ENCODE data around the gene AP1S2.
"Not testable (repeated sequence)": the region's sequence is repeated elsewhere in the genome, so short reads cannot be mapped to it uniquely, and the experiment has no call there.

Gene AP1S2

DNA sequence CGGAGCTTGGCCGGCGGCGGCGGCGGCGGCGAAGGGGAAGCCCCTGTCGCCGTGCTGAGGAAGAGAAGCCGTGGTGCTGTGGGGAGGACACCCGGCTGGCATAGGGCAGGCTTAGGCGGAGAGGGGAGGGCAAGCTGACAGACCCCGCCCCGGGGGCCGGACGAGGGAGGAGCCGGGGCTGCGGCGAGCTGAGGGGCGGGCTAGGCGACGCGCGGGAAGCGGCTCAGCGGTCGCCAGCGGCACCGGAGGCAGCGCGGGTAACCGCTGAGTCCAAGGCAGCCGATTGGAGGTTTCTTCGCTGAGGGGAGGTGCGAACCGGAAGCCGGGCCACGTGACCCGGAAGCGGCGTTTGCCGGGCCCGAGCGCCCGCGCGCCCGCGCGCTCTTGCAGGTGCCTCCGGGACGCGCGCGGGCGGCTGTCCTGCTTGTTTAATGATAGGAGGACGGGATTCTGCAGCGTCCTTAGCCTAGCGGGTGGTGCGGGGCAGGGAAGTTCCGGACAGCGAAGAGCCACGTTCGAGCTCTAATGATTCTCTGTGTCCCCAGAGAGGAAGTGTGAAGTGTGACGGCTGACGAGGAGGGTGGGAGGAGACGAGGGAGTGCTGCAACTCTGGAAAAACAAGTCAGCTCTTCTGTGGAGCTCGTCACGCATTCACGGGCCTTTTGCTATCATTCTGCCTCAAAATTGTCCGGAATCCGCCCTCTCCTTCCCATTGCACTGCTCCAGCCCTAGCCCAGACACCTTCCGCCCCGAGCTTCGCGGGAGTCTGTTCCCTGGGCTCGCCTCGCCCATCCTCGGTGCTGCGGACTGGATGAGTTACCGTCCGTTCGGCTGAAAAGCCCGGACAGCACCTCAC lies at the start of gene AP1S2:
TSS of gene AP1S2 (minus strand) at position 102 of the 856 bp plus-strand sequence. CDS start 2,289 bp downstream, outside the sequence.
- peak; percentile 77 to 98 for DNase-seq (ENCODE audit: low read depth in 1 of 2, low spot score in 1 of 2)

GRCh38 chrX:15903186-15903681 lies 48.6 kb upstream of the AP1S2 start:
- no peak for DNase-seq (ENCODE audit: low read depth in 1 of 2, low spot score in 1 of 2)

GRCh38 chrX:15895334-15895733 lies 40.7 kb upstream of the AP1S2 start:
- DNase-seq (ENCODE audit: low read depth in 1 of 2, low spot score in 1 of 2), result no peak

DNA sequence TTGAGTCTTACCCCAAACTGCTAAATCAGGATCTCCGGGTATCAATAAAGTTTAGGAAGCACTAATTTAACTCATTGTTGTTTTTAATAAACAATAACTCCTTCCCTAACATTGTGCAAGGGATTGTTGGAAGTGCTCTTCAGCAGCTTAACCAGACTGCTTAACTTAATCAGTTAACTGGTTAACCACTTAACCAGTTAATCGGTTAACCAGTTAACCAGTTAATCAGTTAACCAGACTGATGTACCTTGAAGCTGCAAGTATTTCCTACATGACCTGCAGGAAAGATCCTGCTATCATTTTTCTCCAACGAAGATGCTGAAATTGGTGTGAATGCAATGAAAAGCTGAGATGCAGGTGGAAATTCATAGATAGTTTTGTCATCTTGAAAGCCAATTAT lies 40.1 kb upstream of the AP1S2 start:
- DNase-seq (ENCODE audit: low read depth in 1 of 2, low spot score in 1 of 2), result no peak

DNA sequence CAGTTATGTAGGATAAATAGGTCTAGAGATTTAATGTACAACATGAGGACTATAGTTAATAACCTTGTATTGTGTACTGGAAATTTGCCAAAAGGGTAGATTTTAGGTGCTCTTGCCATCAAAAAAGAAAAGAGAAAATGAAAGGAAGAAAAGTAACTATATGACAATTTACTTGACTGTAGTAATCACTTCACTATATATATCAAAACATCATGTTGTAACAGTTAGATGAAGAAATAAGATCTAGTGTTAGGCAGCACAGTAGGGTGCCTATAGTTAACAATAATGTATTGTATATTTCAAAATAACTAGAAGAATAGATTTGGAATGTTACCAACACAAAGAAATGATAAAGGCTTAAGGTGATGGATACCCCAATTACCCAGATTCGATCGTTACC lies 35.9 kb upstream of the AP1S2 start:
- no peak for DNase-seq (ENCODE audit: low read depth in 1 of 2, low spot score in 1 of 2)

DNA sequence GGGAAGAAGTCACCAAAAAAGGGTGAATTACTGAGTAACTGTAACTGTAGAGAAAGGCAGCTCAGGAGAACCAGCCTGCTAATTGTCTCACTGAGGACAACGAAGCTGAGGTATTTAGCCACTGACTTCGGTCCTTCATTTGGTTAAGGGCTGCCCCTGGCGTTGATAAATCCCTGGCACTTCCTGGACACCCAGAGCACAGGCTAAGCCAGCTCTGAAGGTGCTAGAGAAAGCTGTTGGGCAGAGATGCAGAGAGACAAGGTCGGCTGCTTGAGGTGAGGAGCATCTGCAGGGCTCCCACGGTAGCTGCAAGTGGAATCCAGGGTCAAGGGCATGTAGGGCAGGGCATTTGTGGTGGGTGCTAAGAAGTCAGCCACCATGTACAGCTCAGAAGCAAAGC lies 33.4 kb upstream of the AP1S2 start:
- no peak for DNase-seq (ENCODE audit: low read depth in 1 of 2, low spot score in 1 of 2)

DNA sequence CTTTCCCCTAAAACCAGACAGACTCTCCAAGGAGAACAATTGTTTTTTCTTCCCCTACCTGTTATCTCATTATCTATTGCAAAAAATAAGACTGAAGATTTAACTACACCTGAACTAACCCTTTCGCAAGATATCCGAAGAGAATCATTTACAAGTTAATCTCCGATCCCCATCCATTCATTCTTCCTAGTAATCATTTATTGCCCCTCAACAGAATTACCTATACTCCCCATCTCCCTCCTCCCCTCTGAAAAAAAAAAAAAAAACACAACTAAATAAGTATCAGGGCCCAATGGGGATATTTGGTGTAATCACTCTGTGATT lies 28.9 kb upstream of the AP1S2 start:
- no peak for DNase-seq (ENCODE audit: low read depth in 1 of 2, low spot score in 1 of 2)

- DNase-seq (ENCODE audit: low read depth in 1 of 2, low spot score in 1 of 2), result no peak
Measured at GRCh38 chrX:15882704-15883539, 28.3 kb upstream of the AP1S2 start.

- no peak for DNase-seq (ENCODE audit: low read depth in 1 of 2, low spot score in 1 of 2)
Measured at GRCh38 chrX:15881381-15881897, 26.8 kb upstream of the AP1S2 start.

- DNase-seq (ENCODE audit: low read depth in 1 of 2, low spot score in 1 of 2), result not testable (repeated sequence)
Measured at GRCh38 chrX:15877914-15878313, 23.3 kb upstream of the AP1S2 start.

GRCh38 chrX:15877380-15877779 lies 22.8 kb upstream of the AP1S2 start:
- DNase-seq (ENCODE audit: low read depth in 1 of 2, low spot score in 1 of 2), result no peak

GRCh38 chrX:15874672-15875071 lies 20.1 kb upstream of the AP1S2 start:
- DNase-seq (ENCODE audit: low read depth in 1 of 2, low spot score in 1 of 2), result no peak

GRCh38 chrX:15873566-15873965 lies 19.0 kb upstream of the AP1S2 start:
- no peak for DNase-seq (ENCODE audit: low read depth in 1 of 2, low spot score in 1 of 2)

DNA sequence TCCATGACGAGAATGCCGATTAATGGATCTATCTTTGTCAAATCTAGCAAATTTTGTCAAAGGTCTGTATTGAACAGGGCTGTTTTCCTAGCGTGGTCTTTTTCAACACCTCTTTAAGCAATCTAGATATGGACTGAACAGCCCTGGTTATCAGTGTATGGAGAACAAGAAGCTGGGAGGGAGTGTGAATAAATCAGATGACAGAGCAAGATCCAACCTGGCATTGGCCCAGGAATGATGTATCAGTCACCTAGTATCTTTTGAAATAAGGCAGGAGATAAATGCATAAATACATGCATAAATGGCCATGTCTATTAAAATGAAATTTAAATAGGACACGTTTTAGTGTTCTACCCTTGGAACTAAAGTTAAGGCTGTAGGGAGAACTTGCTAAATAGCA lies 15.7 kb upstream of the AP1S2 start:
- no peak for DNase-seq (ENCODE audit: low read depth in 1 of 2, low spot score in 1 of 2)

DNA sequence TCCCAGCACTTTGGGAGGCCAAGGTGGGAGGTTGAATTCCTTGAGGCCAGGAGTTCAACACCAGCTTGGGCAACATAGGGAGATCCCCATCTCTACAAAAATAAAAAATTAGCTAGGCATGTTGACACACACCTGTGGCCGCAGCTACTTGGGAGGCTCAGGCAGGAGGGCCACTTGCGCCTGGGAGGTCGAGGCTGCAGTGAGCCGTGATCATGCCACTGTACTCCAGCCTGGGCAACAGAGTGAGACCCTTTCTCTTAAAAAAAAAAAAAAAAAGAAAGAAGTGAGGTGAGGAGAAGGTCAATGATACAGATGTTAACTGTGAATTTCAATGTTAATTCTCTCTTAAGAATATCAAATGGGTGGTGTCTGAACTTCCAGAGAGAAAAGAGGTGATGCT lies 15.1 kb upstream of the AP1S2 start:
- DNase-seq (ENCODE audit: low read depth in 1 of 2, low spot score in 1 of 2), result no peak

DNA sequence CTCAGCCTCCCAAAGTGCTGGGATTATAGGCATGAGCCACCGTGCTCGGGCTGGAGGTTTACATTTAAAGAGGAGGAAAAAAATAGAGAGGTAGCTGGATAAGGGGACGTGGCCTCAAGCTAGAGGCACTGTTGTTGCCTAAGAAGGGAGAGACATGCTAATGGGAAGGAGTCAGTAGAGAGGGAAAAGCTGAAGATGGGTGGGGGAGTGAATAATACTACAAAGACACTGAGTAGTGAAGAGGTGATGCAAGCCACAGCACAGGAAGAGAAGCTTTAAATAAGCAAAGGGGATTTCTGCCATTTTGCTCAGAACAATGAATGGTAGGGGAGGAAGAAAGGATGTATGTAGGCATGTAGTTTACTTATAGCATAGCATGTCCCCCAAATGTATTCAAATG lies 11.5 kb upstream of the AP1S2 start:
- no peak for DNase-seq (ENCODE audit: low read depth in 1 of 2, low spot score in 1 of 2)

- no peak for DNase-seq (ENCODE audit: low read depth in 1 of 2, low spot score in 1 of 2)
Measured at GRCh38 chrX:15864629-15865028, 10.0 kb upstream of the AP1S2 start.

GRCh38 chrX:15864023-15864422 lies 9.4 kb upstream of the AP1S2 start:
- no peak for DNase-seq (ENCODE audit: low read depth in 1 of 2, low spot score in 1 of 2)

- DNase-seq (ENCODE audit: low read depth in 1 of 2, low spot score in 1 of 2), result no peak
Measured at GRCh38 chrX:15860921-15861320, 6.3 kb upstream of the AP1S2 start.

- DNase-seq (ENCODE audit: low read depth in 1 of 2, low spot score in 1 of 2), result no peak
Measured at GRCh38 chrX:15858051-15858450, 3.4 kb upstream of the AP1S2 start.

DNA sequence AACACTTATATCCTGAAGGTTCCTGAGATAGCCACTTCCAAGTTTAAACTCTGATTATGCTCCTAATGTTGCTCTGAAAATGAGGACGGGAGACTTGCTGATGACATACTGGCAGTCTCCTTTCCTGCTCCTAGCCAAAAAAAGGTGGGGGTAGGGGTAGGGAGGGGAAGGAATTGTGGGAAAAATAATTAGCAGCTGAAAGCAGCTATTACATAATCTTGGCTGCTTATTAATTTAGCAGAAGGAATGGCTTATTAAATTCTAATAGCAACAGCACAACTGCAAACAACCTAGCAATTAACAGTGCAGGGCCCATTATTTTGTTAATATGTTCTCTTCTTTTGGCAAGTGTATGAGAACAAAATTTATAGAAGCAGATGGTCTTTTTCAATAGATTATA lies 2.0 kb upstream of the AP1S2 start:
- no peak for DNase-seq (ENCODE audit: low read depth in 1 of 2, low spot score in 1 of 2)

DNA sequence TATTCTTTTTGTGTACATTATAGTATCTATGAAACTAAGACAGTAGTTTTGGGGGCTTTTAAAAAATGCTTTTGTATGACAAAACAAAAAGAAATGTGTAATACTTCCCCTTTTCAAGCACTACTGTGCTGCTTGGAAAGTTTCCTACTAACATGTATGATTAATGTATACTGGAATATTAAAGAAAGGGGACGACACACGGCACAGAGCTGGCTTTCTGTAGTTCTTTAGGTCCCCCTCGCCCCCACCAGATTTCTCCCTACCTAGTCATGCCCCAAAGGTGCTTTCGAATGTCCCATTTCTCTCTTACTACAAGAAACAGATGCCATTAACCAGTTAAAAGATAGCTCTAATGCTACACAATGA lies 1.6 kb upstream of the AP1S2 start:
- no peak for DNase-seq (ENCODE audit: low read depth in 1 of 2, low spot score in 1 of 2)

Data from activated T-helper 1 cell treated with anti-CD3 and anti-CD28 coated beads, Interleukin-2, amount 50 U/mL, for 16 hours (primary cell).